ENCODE data around the gene SLC47A1. TPM values are rescaled to one million over a fixed set of nuclear protein-coding genes. Genes with fewer than 3 reads are reported as not detected.

Gene SLC47A1
- total RNA-seq, 4 donors from 2014 or later = 0.17 to 1.8 TPM; not detected in 2

DNA sequence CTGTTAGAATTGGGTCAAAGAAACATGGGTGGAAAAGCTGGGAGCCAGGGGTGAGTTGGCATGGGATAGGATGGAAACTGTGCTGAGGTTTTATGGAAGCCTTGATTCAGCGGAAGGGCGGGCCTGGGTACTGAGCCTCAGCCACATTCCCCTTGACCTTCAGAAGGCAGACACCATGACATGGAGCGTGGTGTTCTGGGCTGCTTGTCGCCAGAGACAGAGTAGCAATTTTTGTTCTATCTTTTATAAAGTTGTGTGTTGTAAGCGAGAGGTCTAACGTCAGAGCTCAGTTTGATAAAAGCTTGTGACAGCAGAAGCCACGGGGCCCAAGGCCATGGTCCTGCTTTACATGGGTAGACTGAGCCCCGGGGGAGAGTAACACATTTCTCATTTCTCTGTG is 50.2 kb downstream of the SLC47A1 start:
- peaks cover 0 to 31% (median 5%) of the 10 kb centered on the region in 4 donors for H3K27me3 ChIP-seq
- TF ChIP-seq EP300 (IDR thresholded peaks at IDR 0.05) (no peak), POLR2AphosphoS5 (IDR thresholded peaks at IDR 0.05) (no peak), POLR2A (IDR thresholded peaks at IDR 0.05; ENCODE audit: low read depth) (no peak), CTCF (IDR thresholded peaks at IDR 0.05) (no peak)
- peaks cover 0 to 13% (median 12%) of the 10 kb centered on the region in 4 donors for H3K4me1 ChIP-seq
- no peaks in the 10 kb centered on the region for H3K36me3 ChIP-seq
- no peak overlapping the region for H3K4me3 ChIP-seq
- no peak for DNase-seq (ENCODE audit: extremely low spot score)
- H3K9me3 ChIP-seq = no peaks in the 10 kb centered on the region
- no peak overlapping the region for H3K27ac ChIP-seq (replicated peaks in 1 of 4)
- intact Hi-C loops (cut with DNase I) = loop anchor here (10.0 kb wide), 1 partner anchor 61 kb away; the partner anchor contains the start of gene ALDH3A2
- 93% methylated on average over 8 of the region's 8 CpGs for WGBS

GRCh38 chr17:19590451-19590850 is 56.8 kb downstream of the SLC47A1 start:
- Histone ChIP-seq H3K36me3 (no peaks in the 10 kb centered on the region), H3K4me3 (no peak overlapping the region), H3K27ac (replicated peaks in 1 of 4) (no peak overlapping the region), H3K27me3 (peaks cover 0 to 3% (median 0%) of the 10 kb centered on the region in 4 donors), H3K4me1 (no peaks in the 10 kb centered on the region), H3K9me3 (no peaks in the 10 kb centered on the region)
- intact Hi-C loops (cut with DNase I) = no loop called here
- WGBS = 76% methylated on average over 9 of the region's 9 CpGs
- TF ChIP-seq POLR2A (IDR thresholded peaks at IDR 0.05; ENCODE audit: low read depth) (no peak), CTCF (IDR thresholded peaks at IDR 0.05) (no peak), EP300 (IDR thresholded peaks at IDR 0.05) (no peak), POLR2AphosphoS5 (IDR thresholded peaks at IDR 0.05) (no peak)
- no peak for DNase-seq (ENCODE audit: extremely low spot score)

GRCh38 chr17:19590912-19591551 is 57.4 kb downstream of the SLC47A1 start:
- Histone ChIP-seq H3K4me1 (no peaks in the 10 kb centered on the region), H3K27ac (replicated peaks in 1 of 4) (no peak overlapping the region), H3K36me3 (no peaks in the 10 kb centered on the region), H3K9me3 (no peaks in the 10 kb centered on the region), H3K27me3 (no peaks in the 10 kb centered on the region), H3K4me3 (no peak overlapping the region)
- TF ChIP-seq CTCF (IDR thresholded peaks at IDR 0.05) (no peak), EP300 (IDR thresholded peaks at IDR 0.05) (no peak), POLR2AphosphoS5 (IDR thresholded peaks at IDR 0.05) (no peak), POLR2A (IDR thresholded peaks at IDR 0.05; ENCODE audit: low read depth) (no peak)
- no peak for DNase-seq (ENCODE audit: extremely low spot score)
- intact Hi-C loops (cut with DNase I) = no loop called here
- WGBS = 84% methylated on average over 8 of the region's 8 CpGs

- no peak overlapping the region for H3K27ac ChIP-seq (replicated peaks in 1 of 4)
- DNase-seq (ENCODE audit: extremely low spot score) = no peak
- H3K27me3 ChIP-seq = no peaks in the 10 kb centered on the region
- no peaks in the 10 kb centered on the region for H3K36me3 ChIP-seq
- WGBS = 70% methylated on average over 4 of the region's 4 CpGs
- H3K9me3 ChIP-seq = no peaks in the 10 kb centered on the region
- H3K4me3 ChIP-seq = no peak overlapping the region
- no peaks in the 10 kb centered on the region for H3K4me1 ChIP-seq
- intact Hi-C loops (cut with DNase I) = no loop called here
- TF ChIP-seq POLR2AphosphoS5 (IDR thresholded peaks at IDR 0.05) (no peak), CTCF (IDR thresholded peaks at IDR 0.05) (no peak), POLR2A (IDR thresholded peaks at IDR 0.05; ENCODE audit: low read depth) (no peak), EP300 (IDR thresholded peaks at IDR 0.05) (no peak)
These were observed 58.7 kb downstream of the SLC47A1 start for GRCh38 chr17:19592316-19592715.

- Histone ChIP-seq H3K27ac (replicated peaks in 1 of 4) (no peak overlapping the region), H3K4me3 (no peak overlapping the region), H3K4me1 (no peaks in the 10 kb centered on the region), H3K36me3 (no peaks in the 10 kb centered on the region), H3K27me3 (no peaks in the 10 kb centered on the region), H3K9me3 (no peaks in the 10 kb centered on the region)
- intact Hi-C loops (cut with DNase I) = no loop called here
- no peak for DNase-seq (ENCODE audit: extremely low spot score)
- TF ChIP-seq CTCF (IDR thresholded peaks at IDR 0.05) = no peak
- no peak for TF ChIP-seq POLR2AphosphoS5 (IDR thresholded peaks at IDR 0.05)
- TF ChIP-seq POLR2A (IDR thresholded peaks at IDR 0.05; ENCODE audit: low read depth) = no peak
- TF ChIP-seq EP300 (IDR thresholded peaks at IDR 0.05) = no peak
- 74% methylated on average over 5 of the region's 5 CpGs for WGBS
These were observed 63.2 kb downstream of the SLC47A1 start for GRCh38 chr17:19596869-19597268.

All from esophagus muscularis mucosa (tissue), 4 donors.